Type B pancreatic cell (in vitro differentiated cells): Measurements from ENCODE around the gene CPSF4. TPM values are rescaled to one million over a fixed set of nuclear protein-coding genes. Genes with fewer than 3 reads are reported as not detected.

Experiments
- DNase-seq: peaks from one replicate; pipeline ENCODE4 v3.0.0; 2021; ENCODE audit warnings: mixed read lengths; ENCODE audit not compliant: unreplicated experiment; ENCODE audit errors: extremely low spot score
- H3K27ac Mint-ChIP-seq: 2 replicates; pipeline ENCODE4 v1.8.0; 2021; ENCODE audit warnings: mild to moderate bottlenecking, mixed read lengths
- H3K27me3 Mint-ChIP-seq: 2 replicates; pipeline ENCODE4 v1.8.0; 2021; ENCODE audit warnings: mixed read lengths
- H3K36me3 Mint-ChIP-seq: 2 replicates; pipeline ENCODE4 v1.8.0; 2021; ENCODE audit warnings: mixed read lengths
- H3K4me1 Mint-ChIP-seq: one replicate; pipeline ENCODE4 v1.8.0; 2021; ENCODE audit warnings: mixed read lengths; ENCODE audit not compliant: unreplicated experiment
- H3K4me3 Mint-ChIP-seq: 2 replicates; pipeline ENCODE4 v1.8.0; 2021; ENCODE audit warnings: mild to moderate bottlenecking, mixed read lengths
- H3K9me3 Mint-ChIP-seq: 2 replicates; pipeline ENCODE4 v1.8.0; 2021; ENCODE audit warnings: mixed read lengths
- total RNA-seq: library from RNA; stranded (reverse); gene quantifications from 2 replicates; pipeline ENCODE4 v1.2.1, GENCODE V29; 2021; ENCODE audit warnings: low replicate concordance
- TF ChIP-seq, protein P1 (sequence below): fragments of 200-600 bp; sonication (generic); conservative IDR thresholded peaks from 2 replicates; pipeline ENCODE4 v1.5.0; 2021; ENCODE audit warnings: antibody characterized with exemption, mild to moderate bottlenecking

CPSF4 gene
- total RNA-seq, 1 donor from 2014 or later: 64.1 TPM

DNA sequence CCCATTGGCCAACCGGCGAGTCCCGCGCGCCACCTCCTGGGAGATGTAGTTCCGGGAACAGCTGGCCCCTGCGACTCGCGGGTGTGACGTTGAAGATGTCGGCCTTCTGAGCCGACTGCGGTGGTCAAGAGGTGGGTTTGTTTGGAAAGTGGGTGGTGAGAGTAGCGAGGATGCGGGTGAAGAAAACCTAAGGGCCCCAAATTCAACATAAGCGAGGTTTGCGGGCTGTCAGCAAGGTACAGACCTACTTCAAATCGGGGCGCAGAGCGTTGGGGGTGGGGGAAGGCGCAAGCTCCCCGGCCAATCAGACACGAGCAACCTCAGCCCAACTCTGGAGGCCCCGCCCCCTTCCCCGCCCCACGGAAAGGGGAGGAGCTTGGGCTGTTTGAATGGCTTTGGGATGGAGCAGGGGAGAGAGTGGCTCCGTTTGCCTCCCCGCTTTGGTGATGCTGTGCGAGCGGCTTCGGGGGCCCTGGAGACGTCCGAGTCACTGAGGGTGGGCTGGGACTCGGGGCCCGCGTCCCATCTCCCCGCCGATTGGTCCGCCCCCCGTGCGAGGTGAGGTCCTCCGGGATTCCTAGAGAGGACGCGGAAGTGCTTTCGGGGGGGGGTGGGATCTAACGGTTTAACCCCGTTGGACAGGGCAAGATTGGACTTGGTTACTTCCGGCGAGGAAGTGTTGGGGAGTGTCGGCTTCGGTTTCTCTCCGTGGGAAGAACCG, 66.0 kb downstream of the CPSF4 start, which contains the start of gene ZKSCAN5:
ZKSCAN5 (plus strand) TSS at position 60 of the 721 bp plus-strand sequence. CDS start 1,383 bp downstream, outside the sequence.
- Mint-ChIP-seq H3K9me3 (no peaks in the 10 kb centered on the region), H3K27me3 (no peaks in the 10 kb centered on the region), H3K4me3 (peak within 1 kb of the TSS; percentile 97), H3K4me1 (peaks cover 18% of the 10 kb centered on the region), H3K27ac (peak within 1 kb of the TSS; percentile 96), H3K36me3 (peaks cover 5% of the 10 kb centered on the region)
- TF ChIP-seq, protein P1, sequence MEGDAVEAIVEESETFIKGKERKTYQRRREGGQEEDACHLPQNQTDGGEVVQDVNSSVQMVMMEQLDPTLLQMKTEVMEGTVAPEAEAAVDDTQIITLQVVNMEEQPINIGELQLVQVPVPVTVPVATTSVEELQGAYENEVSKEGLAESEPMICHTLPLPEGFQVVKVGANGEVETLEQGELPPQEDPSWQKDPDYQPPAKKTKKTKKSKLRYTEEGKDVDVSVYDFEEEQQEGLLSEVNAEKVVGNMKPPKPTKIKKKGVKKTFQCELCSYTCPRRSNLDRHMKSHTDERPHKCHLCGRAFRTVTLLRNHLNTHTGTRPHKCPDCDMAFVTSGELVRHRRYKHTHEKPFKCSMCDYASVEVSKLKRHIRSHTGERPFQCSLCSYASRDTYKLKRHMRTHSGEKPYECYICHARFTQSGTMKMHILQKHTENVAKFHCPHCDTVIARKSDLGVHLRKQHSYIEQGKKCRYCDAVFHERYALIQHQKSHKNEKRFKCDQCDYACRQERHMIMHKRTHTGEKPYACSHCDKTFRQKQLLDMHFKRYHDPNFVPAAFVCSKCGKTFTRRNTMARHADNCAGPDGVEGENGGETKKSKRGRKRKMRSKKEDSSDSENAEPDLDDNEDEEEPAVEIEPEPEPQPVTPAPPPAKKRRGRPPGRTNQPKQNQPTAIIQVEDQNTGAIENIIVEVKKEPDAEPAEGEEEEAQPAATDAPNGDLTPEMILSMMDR: no peak
- peak; percentile 98 for DNase-seq

DNA sequence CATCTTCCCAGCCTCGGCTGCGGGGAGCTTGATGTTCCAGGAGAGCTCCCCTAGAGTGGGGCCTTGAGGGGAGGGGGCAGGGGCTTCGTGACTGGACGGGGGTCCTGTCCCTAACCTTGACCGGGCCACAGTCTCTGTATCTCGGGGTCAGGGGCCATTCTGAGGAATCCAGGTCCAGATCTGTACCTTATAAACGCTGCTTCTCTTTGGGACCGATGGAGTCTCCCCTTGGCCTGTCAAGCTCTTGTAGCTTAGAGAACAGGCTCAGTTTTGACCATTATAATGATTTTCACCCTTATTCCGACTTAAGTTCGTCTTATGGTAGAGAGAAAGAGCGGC, 66.5 kb downstream of the CPSF4 start:
- no peak for DNase-seq
- Mint-ChIP-seq H3K9me3 (no peaks in the 10 kb centered on the region), H3K27ac (peak overlapping the region; percentile 96), H3K27me3 (no peaks in the 10 kb centered on the region), H3K36me3 (peaks cover under 1% of the 10 kb centered on the region), H3K4me3 (peak overlapping the region; percentile 97), H3K4me1 (peaks cover 13% of the 10 kb centered on the region)
- TF ChIP-seq, protein P1: no peak

Other genes with a start within 250 kb of the CPSF4 start
- 0.17 and 0.48 TPM in 2 replicates for gene KPNA7, start 230.8 kb upstream of the CPSF4 start, total RNA-seq
- gene MYH16, start 166.1 kb upstream of the CPSF4 start, total RNA-seq: not detected in 2 replicates
- gene ARPC1A, start 113.0 kb upstream of the CPSF4 start, total RNA-seq: 164 and 209 TPM in 2 replicates
- gene ARPC1B, start 64.2 kb upstream of the CPSF4 start, total RNA-seq: 55.0 and 125 TPM in 2 replicates
- 112 and 115 TPM in 2 replicates for gene PDAP1, start 30.3 kb upstream of the CPSF4 start, total RNA-seq
- 102 and 166 TPM in 2 replicates for gene BUD31, start 30.0 kb upstream of the CPSF4 start, total RNA-seq
- gene PTCD1, start 145 bp upstream of the CPSF4 start, total RNA-seq: 7.9 and 11.3 TPM in 2 replicates
- 345 and 403 TPM in 2 replicates for gene ATP5MF, start 27.2 kb downstream of the CPSF4 start, total RNA-seq
- 12.6 and 19.0 TPM in 2 replicates for gene ZNF789, start 33.9 kb downstream of the CPSF4 start, total RNA-seq
- 24.3 and 31.8 TPM in 2 replicates for gene ZNF394, start 61.3 kb downstream of the CPSF4 start, total RNA-seq
- 9.2 and 14.0 TPM in 2 replicates for gene ZKSCAN5, start 65.7 kb downstream of the CPSF4 start, total RNA-seq
- 10.2 and 10.8 TPM in 2 replicates for gene FAM200A, start 113.2 kb downstream of the CPSF4 start, total RNA-seq
- gene ZNF655, start 119.7 kb downstream of the CPSF4 start, total RNA-seq: 69.2 and 89.1 TPM in 2 replicates
- gene TMEM225B, start 159.3 kb downstream of the CPSF4 start, total RNA-seq: 0.36 and 0.82 TPM in 2 replicates
- 22.9 and 25.4 TPM in 2 replicates for gene ZSCAN25, start 178.0 kb downstream of the CPSF4 start, total RNA-seq
- gene CYP3A5, start 241.1 kb downstream of the CPSF4 start, total RNA-seq: 33.1 and 53.0 TPM in 2 replicates